Cardiac muscle cell (in vitro differentiated cells and primary cell): ENCODE data around the gene ARHGEF37. TPM values are rescaled to one million over a fixed set of nuclear protein-coding genes. Genes with fewer than 3 reads are reported as not detected.

Experiments used
- DNase-seq, 2 donors: peaks; one replicate each; pipeline versions ENCODE4 v3.0.0 to v3.0.0-alpha.2; 2010 to 2017; ENCODE audit warnings: low read depth in 1 of 2, low spot score in 1 of 2
- H3K27ac ChIP-seq: fragments of 200-600 bp; sonication (generic); 2 replicates; pipeline ENCODE4 v1.5.1; 2016
- H3K27me3 ChIP-seq: fragments of 200-600 bp; sonication (generic); 2 replicates; pipeline ENCODE4 v1.6.0; 2016; ENCODE audit warnings: control low read depth
- H3K36me3 ChIP-seq: fragments of 200-600 bp; sonication (generic); 2 replicates; pipeline ENCODE4 v1.5.1; 2016; ENCODE audit warnings: control low read depth
- H3K4me1 ChIP-seq: fragments of 200-600 bp; sonication (generic); 2 replicates; pipeline ENCODE4 v1.8.1; 2017; ENCODE audit warnings: low read depth, mild to moderate bottlenecking, mixed run types
- H3K4me3 ChIP-seq: fragments of 200-600 bp; sonication (generic); 2 replicates; pipeline ENCODE4 v1.5.1; 2016; ENCODE audit warnings: mild to moderate bottlenecking
- H3K9me3 ChIP-seq: fragments of 200-600 bp; sonication (generic); 2 replicates; pipeline ENCODE4 v1.5.1; 2017; ENCODE audit warnings: low read depth, mild to moderate bottlenecking, control low read depth
- polyA plus RNA-seq: library from polyadenylated mRNA; unstranded; fragments of >200 nt; fragmentation: Nextera tagmentation; extraction: Ambion mirVana; gene quantifications from 2 replicates; pipeline ENCODE4 v1.2.1, GENCODE V29; 2016
- total RNA-seq: library from RNA; depleted of rRNA; stranded (reverse); fragments of >200 nt; gene quantifications from 2 replicates; pipeline ENCODE4 v1.2.3, GENCODE V29; 2016
- TF ChIP-seq, protein P1 (sequence below): IDR thresholded peaks from 2 replicates; pipeline ENCODE4 v1.5.1; 2012; ENCODE audit warnings: low read depth, mild to moderate bottlenecking, low read length

ARHGEF37 gene
- total and polyA plus RNA-seq, 2 experiments from 2014 or later: 4.2 to 6.3 TPM

DNA sequence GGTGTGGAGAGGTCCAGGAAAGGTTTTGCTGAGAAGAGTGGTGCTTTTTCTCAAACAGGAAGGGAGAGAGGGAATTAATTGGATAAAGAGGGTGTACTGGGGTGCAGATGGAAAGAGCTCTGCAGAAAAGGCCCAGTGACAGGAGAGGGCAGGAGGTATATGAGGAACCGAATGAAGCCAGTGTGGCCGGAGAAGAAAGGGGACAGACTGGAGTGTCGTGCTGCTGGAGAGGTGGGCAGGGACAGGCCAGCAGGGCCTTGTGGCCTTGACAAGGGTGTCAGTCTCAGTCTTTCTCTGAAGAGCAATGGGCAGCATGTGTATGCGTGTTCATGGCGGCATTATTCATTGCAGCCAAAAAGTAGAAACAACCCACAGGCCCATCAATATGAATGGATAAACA, 48.1 kb downstream of the ARHGEF37 start:
- Histone ChIP-seq H3K4me3 (no peak overlapping the region), H3K36me3 (no peaks in the 10 kb centered on the region), H3K27me3 (no peaks in the 10 kb centered on the region), H3K9me3 (no peaks in the 10 kb centered on the region), H3K27ac (no peak overlapping the region), H3K4me1 (peaks cover 17% of the 10 kb centered on the region)
- TF ChIP-seq, protein P1, sequence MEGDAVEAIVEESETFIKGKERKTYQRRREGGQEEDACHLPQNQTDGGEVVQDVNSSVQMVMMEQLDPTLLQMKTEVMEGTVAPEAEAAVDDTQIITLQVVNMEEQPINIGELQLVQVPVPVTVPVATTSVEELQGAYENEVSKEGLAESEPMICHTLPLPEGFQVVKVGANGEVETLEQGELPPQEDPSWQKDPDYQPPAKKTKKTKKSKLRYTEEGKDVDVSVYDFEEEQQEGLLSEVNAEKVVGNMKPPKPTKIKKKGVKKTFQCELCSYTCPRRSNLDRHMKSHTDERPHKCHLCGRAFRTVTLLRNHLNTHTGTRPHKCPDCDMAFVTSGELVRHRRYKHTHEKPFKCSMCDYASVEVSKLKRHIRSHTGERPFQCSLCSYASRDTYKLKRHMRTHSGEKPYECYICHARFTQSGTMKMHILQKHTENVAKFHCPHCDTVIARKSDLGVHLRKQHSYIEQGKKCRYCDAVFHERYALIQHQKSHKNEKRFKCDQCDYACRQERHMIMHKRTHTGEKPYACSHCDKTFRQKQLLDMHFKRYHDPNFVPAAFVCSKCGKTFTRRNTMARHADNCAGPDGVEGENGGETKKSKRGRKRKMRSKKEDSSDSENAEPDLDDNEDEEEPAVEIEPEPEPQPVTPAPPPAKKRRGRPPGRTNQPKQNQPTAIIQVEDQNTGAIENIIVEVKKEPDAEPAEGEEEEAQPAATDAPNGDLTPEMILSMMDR: no peak
- DNase-seq: no peak

DNA sequence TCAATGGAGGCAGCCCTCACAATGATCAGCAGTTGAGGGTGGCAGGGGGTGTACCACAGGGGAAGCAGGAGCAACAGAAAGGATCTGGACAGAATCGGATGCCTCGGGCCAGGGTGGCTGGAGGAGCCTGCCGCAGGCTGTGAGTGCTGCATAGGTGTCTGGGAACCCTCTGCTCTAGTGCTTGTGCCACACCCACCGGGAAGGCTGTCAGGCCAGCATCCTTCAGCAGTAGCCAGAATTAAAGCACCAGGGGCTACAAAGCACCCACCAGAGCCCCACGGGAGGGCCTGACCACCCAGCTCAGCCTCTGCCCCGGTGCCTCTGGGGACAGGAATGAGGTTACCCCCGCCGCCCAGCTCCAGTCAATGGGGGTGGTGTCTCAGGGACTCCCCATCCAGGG, 49.0 kb downstream of the ARHGEF37 start:
- DNase-seq: no peak
- TF ChIP-seq, protein P1: no peak
- Histone ChIP-seq H3K36me3 (no peaks in the 10 kb centered on the region), H3K27ac (no peak overlapping the region), H3K27me3 (no peaks in the 10 kb centered on the region), H3K9me3 (no peaks in the 10 kb centered on the region), H3K4me3 (no peak overlapping the region), H3K4me1 (peaks cover 15% of the 10 kb centered on the region)

DNA sequence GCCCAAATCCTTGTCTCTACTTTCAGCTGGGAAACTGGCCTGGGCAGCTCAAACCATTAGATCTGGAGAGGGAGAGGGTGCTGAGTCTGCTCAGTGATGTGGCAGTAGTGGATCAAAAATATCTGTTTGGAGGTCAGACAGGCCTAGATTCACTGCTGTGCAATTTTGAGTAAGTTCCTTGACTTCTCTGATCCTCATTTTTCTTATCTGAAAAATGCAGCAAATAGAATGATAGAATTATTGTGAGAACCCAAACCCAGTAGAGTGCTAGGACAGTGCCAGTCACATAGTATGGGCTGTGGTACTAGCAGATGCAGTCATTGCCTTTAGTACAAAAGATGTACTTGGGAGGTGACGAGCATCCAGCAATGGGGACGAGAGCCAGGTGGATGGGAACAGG, 50.2 kb downstream of the ARHGEF37 start:
- Histone ChIP-seq H3K36me3 (no peaks in the 10 kb centered on the region), H3K27ac (no peak overlapping the region), H3K4me1 (peaks cover 13% of the 10 kb centered on the region), H3K9me3 (no peaks in the 10 kb centered on the region), H3K27me3 (no peaks in the 10 kb centered on the region), H3K4me3 (no peak overlapping the region)
- DNase-seq: no peak
- TF ChIP-seq, protein P1: no peak

DNA sequence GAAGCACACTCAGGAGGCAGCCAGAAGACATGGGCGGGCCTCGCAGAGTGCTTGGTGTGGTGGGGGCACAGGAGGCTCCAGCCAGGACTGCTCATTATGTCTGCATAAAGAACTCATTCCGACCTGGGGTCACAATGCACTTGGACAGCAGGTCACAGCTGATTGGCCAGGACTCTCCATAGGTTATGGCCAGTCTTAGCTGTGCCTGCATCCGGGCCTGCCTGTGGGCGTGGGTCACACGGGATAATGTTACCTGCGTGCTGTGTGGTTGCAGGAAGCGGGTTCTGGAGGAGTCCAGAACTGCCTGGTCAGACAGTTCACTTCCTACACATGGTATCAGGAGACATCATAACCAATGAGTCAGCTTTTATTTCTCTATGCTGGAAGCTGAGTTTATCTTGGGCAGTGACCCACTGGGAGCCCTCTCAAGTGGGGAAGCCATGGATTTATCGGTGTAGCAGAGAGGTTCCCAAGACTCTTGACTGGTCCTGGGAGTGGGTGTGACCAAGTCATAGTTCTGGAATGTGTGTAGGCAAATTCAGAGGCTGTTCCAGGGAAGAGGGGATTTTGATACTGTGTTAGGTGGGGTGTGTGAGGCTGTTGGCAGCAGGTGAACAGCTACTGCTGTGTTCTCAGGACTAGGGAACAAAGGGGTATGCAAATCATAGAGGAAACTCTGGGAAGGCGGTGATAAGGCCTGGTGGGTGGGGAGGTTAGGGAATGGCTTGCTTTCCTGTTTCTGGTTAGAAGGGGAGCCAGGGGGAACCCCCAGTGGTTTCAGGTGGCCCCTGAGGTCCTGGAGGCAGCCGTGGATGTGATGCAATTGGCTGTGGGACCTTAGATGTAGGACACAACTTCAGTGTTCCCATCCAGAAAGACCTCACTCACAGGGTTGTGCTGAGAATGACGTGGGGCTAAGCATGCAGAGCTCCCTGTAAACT, 51.3 kb downstream of the ARHGEF37 start:
- peak; percentile 64 to 71 for DNase-seq
- no peak overlapping the region for H3K4me3 ChIP-seq

DNA sequence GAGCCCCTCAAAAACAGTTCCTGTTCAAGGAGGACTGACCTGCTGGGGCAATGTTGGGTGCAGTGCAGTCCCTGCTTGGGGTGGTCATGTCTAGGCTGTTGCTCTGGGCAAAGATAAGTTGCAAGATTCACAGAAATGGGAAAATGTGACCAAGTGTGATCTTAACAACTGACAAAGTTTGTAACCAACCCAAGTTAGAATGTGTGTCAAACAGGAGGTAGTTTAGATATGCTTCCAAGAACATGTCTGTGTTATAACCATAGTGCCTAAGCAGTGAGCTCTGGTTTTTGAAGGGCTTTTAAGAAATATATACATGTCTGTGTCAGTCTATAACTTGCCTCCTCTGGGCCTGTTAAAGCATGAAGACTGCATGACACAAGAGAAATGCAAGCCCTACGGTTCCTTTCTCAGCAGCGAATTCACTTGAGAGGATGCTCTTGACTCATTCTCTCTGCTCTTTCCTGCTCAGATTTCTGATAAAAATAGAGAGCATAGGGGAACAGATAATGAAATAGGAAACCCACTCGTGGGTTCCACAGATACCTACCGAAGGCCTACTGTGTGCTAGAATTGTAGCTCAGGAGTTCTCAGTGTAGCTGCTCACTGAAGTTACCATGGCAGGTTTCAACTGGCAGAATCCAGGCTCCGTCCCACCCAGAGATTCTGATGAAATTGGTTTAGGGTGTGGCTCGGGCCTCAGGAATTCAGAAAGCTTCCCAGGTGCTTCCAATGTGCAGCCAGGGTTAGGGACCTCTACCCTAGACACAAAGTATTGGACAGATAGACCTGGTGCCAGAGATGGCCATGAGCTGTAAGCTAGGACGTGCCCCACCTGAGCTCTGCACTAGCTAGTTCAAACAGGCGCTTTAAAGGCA, 52.4 kb downstream of the ARHGEF37 start:
- Histone ChIP-seq H3K36me3 (no peaks in the 10 kb centered on the region), H3K9me3 (no peaks in the 10 kb centered on the region), H3K27ac (no peak overlapping the region), H3K4me3 (no peak overlapping the region), H3K4me1 (peaks cover 13% of the 10 kb centered on the region), H3K27me3 (no peaks in the 10 kb centered on the region)
- DNase-seq: no peak
- TF ChIP-seq, protein P1: no peak

More for the DNA sequence above, 51.3 kb downstream of the ARHGEF37 start:
- TF ChIP-seq, protein P1: no peak
- no peaks in the 10 kb centered on the region for H3K27me3 ChIP-seq
- peaks cover 13% of the 10 kb centered on the region for H3K4me1 ChIP-seq
- H3K27ac ChIP-seq: peak overlapping the region; percentile 72
- H3K36me3 ChIP-seq: no peaks in the 10 kb centered on the region
- no peaks in the 10 kb centered on the region for H3K9me3 ChIP-seq
